ENCODE measurements around the gene SPSB2.
"Not testable (repeated sequence)": the region's sequence is repeated elsewhere in the genome, so short reads cannot be mapped to it uniquely, and the experiment has no call there.

Gene SPSB2

GRCh38 chr12:6873094-6874014, at the start of gene SPSB2:
SPSB2 (minus strand) TSS chr12:6873303; CDS start chr12:6872901, 402 bp downstream.
- DNase-seq = peak; percentile 99

- no peak for DNase-seq
Observed at GRCh38 chr12:6921996-6922946, 49.2 kb upstream of the SPSB2 start.

- no peak for DNase-seq
Observed at GRCh38 chr12:6921539-6921938, 48.4 kb upstream of the SPSB2 start.

GRCh38 chr12:6919588-6919987, 46.5 kb upstream of the SPSB2 start:
- DNase-seq = no peak

GRCh38 chr12:6917491-6918231, 44.6 kb upstream of the SPSB2 start:
- no peak for DNase-seq

GRCh38 chr12:6916426-6917200, 43.5 kb upstream of the SPSB2 start:
- DNase-seq = no peak

- DNase-seq = no peak
Observed at GRCh38 chr12:6915789-6916285, 42.7 kb upstream of the SPSB2 start.

- DNase-seq = peak; percentile 79
Observed at GRCh38 chr12:6914947-6915788, 42.1 kb upstream of the SPSB2 start.

- peak; percentile 87 for DNase-seq
Observed at GRCh38 chr12:6914246-6914946, 41.3 kb upstream of the SPSB2 start, which contains the start of gene ENO2. ENO2 (plus strand) TSS chr12:6914580; CDS start chr12:6915833, 1,253 bp downstream.

GRCh38 chr12:6912164-6912935, 39.2 kb upstream of the SPSB2 start:
- DNase-seq = peak; percentile 46

GRCh38 chr12:6909421-6910145, 36.5 kb upstream of the SPSB2 start:
- DNase-seq = peak; percentile 37

- DNase-seq = not testable (repeated sequence)
Observed at GRCh38 chr12:6908141-6908540, 35.0 kb upstream of the SPSB2 start.

- DNase-seq = no peak
Observed at GRCh38 chr12:6905414-6906040, 32.4 kb upstream of the SPSB2 start.

GRCh38 chr12:6904280-6905276, 31.5 kb upstream of the SPSB2 start, which contains the start of gene LRRC23:
LRRC23 (plus strand) TSS chr12:6904822; CDS start chr12:6905634, 812 bp downstream.
- DNase-seq = peak; percentile 100

- DNase-seq = no peak
Observed at GRCh38 chr12:6903722-6904121, 30.6 kb upstream of the SPSB2 start.

- DNase-seq = no peak
Observed at GRCh38 chr12:6902448-6902847, 29.3 kb upstream of the SPSB2 start.
